Mononuclear cell (primary cell): ENCODE data around the gene CNNM1. TPM values are rescaled to one million over a fixed set of nuclear protein-coding genes. Genes with fewer than 3 reads are reported as not detected.

Experiments
- H3K27me3 ChIP-seq: 2 replicates; pipeline ENCODE4 v1.6.0; 2011; ENCODE audit warnings: low read length, control low read depth; ENCODE audit not compliant: insufficient read depth
- H3K4me1 ChIP-seq: 2 replicates; pipeline ENCODE4 v1.5.1; 2011; ENCODE audit warnings: mild to moderate bottlenecking, low read length, control low read depth; ENCODE audit not compliant: insufficient read depth
- H3K4me3 ChIP-seq: 2 replicates; pipeline ENCODE4 v1.5.1; 2011; ENCODE audit warnings: mild to moderate bottlenecking, low read length, moderate library complexity
- H3K9me3 ChIP-seq: 2 replicates; pipeline ENCODE4 v1.5.1; 2011; ENCODE audit warnings: low read depth, mild to moderate bottlenecking, control low read depth, low read length
- total RNA-seq: library from RNA; depleted of rRNA; stranded (reverse); fragments of >200 nt; gene quantifications from one replicate; pipeline ENCODE4 v1.2.3, GENCODE V29; 2012

The CNNM1 gene
- total RNA-seq, 1 donor, result 0.21 TPM

DNA sequence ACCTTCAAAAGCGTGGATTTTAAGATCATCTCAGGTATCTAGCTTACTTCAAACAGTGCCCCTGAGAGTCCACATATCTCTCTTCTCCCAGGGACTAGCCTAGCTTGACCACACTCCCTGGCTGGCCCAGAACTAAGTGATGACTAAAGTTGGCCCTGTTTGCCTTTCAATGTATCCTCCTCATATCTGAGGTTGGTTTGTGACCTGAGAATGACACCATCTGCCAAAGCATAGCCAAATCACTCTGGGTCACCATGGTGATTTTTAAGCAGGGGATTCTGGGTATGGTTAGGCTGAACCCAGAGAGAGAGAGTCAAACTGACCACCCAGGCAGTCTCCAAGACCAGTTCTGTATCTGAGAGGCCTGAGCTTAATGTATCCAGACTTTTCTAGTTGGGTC, 16.2 kb downstream of the CNNM1 start:
- Histone ChIP-seq H3K9me3 (no peaks in the 10 kb centered on the region), H3K4me3 (no peak overlapping the region), H3K27me3 (no peaks in the 10 kb centered on the region), H3K4me1 (no peaks in the 10 kb centered on the region)

DNA sequence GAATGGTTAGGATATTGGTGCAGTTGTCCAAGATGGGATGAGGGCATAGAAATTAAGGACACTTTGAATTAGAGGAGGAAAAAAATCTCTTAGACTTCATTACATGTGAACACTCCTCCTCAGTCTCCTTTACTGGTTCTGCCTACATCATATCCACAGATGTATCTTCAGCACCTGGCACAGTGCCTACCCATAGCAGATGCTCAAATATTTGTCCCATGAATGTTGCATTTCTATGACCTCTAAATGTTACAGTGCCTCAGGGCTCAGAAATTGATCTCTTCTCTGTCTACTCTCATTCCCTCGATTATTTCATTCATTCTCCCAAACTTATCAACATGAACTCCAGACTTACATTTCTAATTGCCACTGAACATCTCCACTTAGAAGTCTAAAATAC, 17.1 kb downstream of the CNNM1 start:
- Histone ChIP-seq H3K4me1 (no peaks in the 10 kb centered on the region), H3K4me3 (no peak overlapping the region), H3K27me3 (no peaks in the 10 kb centered on the region), H3K9me3 (no peaks in the 10 kb centered on the region)

DNA sequence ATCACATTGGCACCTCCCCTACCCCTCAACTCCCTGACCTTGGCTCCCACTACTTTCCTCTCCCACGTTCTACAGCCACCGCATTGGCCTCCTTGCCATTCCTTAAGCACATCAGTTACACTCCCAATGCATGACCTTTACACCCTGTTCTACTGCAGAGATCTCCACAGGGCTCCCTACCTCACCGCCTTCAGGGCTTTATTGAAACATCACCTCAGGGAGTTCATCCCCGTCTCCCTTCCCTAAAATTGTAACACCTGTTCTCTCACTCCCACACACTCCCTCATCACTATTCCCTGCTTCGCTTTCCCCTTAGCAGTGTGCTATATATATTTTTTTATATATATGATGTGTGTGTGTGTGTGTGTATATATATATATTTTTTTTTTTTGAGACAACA, 18.5 kb downstream of the CNNM1 start:
- H3K4me1 ChIP-seq, result no peaks in the 10 kb centered on the region
- H3K27me3 ChIP-seq, result no peaks in the 10 kb centered on the region
- no peak overlapping the region for H3K4me3 ChIP-seq
- no peaks in the 10 kb centered on the region for H3K9me3 ChIP-seq

DNA sequence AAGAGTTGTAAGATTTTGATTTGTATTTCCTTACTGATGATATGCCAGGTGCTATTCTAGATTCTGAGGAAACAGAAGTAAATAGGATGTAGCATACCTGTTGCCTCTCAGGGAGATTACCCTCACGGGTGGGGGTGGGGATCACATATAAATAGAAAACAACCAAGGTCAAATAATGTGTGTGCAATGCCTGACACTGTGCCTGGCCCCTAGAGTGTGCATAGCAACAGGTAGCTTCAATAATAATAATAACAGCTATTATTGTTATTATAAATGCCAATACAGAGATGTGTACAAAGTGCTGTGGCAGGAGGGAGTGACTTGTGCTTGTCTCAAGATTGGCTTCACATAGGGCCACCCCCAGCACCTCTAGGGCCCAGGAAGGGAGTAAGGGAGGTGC, 24.0 kb downstream of the CNNM1 start:
- H3K9me3 ChIP-seq, result no peaks in the 10 kb centered on the region
- no peak overlapping the region for H3K4me3 ChIP-seq
- H3K27me3 ChIP-seq, result no peaks in the 10 kb centered on the region
- no peaks in the 10 kb centered on the region for H3K4me1 ChIP-seq

DNA sequence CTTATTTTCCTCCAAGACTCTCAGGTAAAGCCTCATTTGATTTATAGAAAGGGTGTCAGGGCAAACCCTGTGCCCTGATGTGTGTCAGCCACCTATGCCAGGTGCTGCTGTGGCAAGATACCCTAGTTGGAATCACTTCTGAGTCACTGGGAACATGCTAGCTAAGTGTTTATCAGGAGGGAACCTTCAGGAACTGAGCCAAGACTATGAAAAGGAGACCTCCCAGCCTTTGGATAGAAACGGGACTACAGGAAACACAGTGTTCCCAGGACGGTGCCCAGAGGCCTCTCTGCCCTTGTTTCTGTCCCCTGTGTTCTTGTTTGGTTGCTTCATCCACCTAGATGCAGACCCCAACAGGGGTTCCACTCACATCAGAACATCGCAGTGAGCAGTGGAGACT, 28.5 kb downstream of the CNNM1 start:
- Histone ChIP-seq H3K4me3 (no peak overlapping the region), H3K9me3 (no peaks in the 10 kb centered on the region)

DNA sequence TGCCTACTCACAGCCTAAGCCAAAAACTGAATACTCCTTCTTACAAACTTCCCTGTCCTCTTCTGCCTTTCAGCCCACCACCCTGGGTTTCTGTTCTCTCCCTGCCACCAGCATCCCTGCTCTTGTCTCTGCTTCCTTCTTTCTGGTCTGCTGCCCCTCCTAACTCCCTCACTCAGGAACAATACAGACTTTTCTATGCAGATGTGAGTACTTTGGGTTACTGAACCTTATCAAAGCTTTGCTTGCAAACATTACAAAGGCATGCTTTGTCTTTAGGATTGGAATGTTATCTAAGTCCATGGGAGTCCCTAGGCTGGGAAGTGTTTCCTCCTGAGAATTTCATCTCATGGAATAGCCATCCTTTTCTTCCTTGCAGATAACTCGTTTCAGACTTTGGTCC, 28.9 kb downstream of the CNNM1 start:
- Histone ChIP-seq H3K27me3 (no peaks in the 10 kb centered on the region), H3K4me3 (no peak overlapping the region), H3K4me1 (no peaks in the 10 kb centered on the region), H3K9me3 (no peaks in the 10 kb centered on the region)

More for the DNA sequence above, 28.5 kb downstream of the CNNM1 start:
- Histone ChIP-seq H3K27me3 (no peaks in the 10 kb centered on the region), H3K4me1 (no peaks in the 10 kb centered on the region)

DNA sequence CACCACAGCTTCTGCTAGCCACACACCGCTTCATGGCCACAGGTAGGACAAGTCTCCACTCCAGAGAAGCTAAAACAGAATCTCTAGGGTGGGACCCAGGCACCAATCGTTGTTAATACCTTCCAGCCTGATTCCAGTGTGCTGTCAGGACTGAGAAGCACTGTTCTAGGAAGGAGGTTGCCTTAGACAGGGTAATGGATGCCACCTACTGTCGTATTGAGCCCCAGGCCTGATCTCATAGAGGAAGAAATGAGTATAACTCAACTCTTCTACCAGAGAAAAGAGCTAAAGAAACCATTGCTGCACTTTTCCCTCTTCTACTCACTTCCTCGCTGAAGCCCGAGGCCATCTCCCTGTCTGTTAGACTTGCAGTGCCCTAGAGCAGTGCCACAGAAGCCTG, 31.8 kb downstream of the CNNM1 start:
- no peaks in the 10 kb centered on the region for H3K27me3 ChIP-seq

DNA sequence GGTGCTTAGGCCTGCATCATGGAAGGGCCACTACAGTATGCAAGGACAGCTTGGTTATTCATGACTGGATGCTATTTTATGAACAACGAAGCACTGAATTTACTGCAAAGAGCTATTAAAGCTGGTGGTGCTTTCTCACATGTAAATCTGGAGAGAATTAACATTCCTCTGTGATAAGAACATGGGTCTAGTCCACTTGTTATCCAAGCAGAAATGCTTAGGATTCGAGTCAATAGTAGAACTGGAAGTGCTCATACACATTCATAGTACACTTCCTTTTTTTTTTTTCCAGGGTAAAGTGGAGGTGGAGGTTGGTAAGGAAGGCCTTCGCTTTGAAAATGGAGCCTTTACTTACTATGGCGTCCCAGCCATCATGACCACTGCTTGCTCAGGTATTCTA, 35.0 kb downstream of the CNNM1 start:
- H3K9me3 ChIP-seq, result no peaks in the 10 kb centered on the region
- no peak overlapping the region for H3K4me3 ChIP-seq
- H3K4me1 ChIP-seq, result no peaks in the 10 kb centered on the region
- H3K27me3 ChIP-seq, result no peaks in the 10 kb centered on the region

More for the DNA sequence above, 31.8 kb downstream of the CNNM1 start:
- Histone ChIP-seq H3K4me1 (no peaks in the 10 kb centered on the region), H3K4me3 (no peak overlapping the region), H3K9me3 (no peaks in the 10 kb centered on the region)

DNA sequence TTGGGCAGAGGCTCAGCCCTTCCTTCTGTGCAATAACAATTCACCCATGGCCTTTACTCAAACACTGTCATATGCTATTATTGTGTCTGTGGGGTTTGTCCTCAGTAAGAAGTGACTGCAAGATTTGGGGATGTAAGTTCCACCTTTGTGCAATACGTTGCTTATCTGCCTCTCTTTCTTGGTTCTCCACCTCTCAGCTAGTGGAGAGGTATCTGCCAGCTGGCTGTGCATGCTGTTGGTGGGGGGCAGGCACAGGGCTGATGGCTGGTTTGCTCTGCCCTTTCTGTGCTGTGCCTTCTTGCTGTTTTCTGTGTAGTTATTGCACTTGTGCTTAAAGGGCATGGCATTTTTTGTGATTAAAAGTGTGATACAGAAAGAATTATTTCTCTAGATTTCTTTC, 36.2 kb downstream of the CNNM1 start:
- Histone ChIP-seq H3K9me3 (no peaks in the 10 kb centered on the region), H3K27me3 (no peaks in the 10 kb centered on the region), H3K4me3 (no peak overlapping the region), H3K4me1 (no peaks in the 10 kb centered on the region)

DNA sequence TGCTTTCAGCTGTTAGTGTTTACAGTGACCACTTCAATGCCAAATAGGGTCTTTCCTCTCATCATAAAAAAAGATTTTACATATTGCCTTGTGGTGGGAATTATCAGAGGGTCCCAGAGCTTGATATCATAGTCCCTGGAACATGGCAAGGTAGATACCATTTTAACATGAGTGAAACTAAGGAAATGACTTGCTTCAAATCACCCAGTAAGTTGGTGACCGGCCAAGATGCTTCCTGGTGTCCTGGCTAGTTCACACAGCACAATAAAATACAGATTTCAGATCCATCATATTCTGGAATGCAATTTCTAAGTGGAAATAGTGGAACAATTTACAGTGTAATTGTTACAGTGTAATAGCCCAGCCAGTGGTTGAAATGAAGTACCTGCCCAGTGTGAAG, 36.6 kb downstream of the CNNM1 start:
- no peaks in the 10 kb centered on the region for H3K27me3 ChIP-seq
- no peaks in the 10 kb centered on the region for H3K9me3 ChIP-seq
- H3K4me3 ChIP-seq, result no peak overlapping the region
- H3K4me1 ChIP-seq, result no peaks in the 10 kb centered on the region

DNA sequence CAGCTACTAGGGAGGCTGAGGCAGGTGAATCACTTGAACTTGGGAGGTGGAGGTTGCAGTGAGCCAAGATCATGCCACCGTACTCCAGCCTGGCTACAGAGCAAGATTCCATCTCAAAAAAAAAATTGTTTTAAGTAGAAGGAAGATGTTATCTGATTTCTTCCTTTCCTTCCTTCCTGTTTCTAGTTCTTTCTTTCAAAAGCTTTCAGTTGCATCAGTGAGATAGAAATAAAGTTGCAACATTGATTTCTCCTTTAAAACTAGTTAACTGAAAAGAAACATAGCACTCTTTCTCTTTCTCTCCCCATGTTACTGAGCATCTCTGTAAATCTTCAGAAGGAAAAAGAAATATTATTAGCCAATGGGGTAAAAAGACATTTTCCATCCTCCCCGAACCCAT, 37.5 kb downstream of the CNNM1 start:
- no peaks in the 10 kb centered on the region for H3K9me3 ChIP-seq
- no peaks in the 10 kb centered on the region for H3K4me1 ChIP-seq
- no peaks in the 10 kb centered on the region for H3K27me3 ChIP-seq
- no peak overlapping the region for H3K4me3 ChIP-seq

DNA sequence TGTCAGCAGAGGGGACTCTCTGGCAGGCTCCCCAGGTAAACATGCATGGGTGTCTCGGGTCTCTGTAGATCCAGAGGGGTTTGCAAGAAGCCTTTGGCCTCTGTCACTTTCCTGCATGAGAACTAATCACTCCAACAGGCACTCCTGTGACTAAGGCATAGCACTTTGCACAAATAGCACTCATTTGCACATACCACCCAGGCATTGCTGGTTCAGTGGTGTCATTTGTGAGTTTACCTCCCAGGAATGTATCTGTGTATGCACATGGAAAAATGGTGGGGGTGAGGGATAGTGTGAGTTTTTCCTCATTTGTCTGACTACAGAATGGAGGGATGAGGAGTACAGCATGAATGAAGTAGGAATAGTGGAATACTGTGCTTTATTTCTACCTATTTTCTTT, 39.5 kb downstream of the CNNM1 start:
- Histone ChIP-seq H3K4me1 (no peaks in the 10 kb centered on the region), H3K4me3 (no peak overlapping the region), H3K9me3 (no peaks in the 10 kb centered on the region), H3K27me3 (no peaks in the 10 kb centered on the region)

DNA sequence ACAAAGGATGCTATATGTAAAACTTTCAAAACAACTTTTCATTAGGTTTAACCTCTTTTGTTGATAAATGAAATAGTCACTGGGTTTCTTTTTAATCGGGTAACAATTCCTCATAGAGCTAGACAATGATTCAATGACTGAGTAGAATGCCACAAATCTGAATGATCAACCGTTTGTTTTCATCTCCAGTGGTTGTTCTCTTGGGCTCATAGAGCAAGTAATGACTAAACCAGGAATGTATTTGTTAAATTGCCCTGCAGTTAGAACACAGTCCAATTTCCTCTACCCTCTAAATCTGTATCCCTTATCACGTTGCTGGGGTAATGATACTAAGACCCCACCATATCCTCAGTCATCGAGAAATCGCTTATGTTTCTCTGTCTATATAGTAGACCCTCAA, 40.0 kb downstream of the CNNM1 start:
- Histone ChIP-seq H3K4me3 (no peak overlapping the region), H3K27me3 (no peaks in the 10 kb centered on the region), H3K9me3 (no peaks in the 10 kb centered on the region), H3K4me1 (no peaks in the 10 kb centered on the region)

DNA sequence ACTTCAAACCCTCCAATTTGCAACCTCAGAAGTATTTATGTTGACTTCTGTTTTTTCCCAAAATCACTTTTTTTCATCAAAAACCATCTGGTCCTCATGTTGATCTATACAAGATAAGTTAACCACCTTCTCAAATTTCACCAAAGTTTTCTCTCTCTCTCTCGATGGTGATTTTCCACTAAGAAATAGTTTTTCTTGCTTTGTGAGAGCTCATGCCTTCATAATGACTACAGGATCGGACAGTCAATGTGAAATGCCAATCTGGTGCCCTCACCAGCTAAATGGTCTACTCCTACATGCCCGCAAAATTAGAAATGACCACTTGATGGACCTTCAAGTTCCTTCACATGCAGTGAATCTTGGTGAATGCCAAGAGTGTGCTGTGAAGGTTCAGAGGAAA, 40.4 kb downstream of the CNNM1 start:
- Histone ChIP-seq H3K4me1 (no peaks in the 10 kb centered on the region), H3K9me3 (no peaks in the 10 kb centered on the region), H3K27me3 (no peaks in the 10 kb centered on the region), H3K4me3 (no peak overlapping the region)

DNA sequence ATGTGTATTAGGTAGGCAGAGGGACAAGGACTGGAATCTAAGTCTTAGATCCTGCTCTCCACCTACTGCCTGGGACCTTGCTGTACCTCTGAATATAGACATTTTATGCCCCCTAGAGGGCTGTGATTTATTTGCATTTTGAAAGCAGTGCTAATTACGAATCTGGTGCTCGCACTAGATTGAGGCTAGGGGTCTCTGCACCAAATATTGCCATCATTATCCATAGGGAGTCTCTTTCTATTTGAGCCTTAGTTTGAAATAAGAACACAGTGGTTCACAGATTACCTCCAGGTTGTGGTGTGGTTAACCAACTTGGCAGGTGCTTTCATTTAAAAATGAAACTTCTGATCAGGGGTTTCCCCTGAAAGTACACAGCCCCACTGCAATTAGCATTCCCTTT, 41.8 kb downstream of the CNNM1 start:
- Histone ChIP-seq H3K4me1 (no peaks in the 10 kb centered on the region), H3K9me3 (no peaks in the 10 kb centered on the region), H3K4me3 (no peak overlapping the region), H3K27me3 (no peaks in the 10 kb centered on the region)

DNA sequence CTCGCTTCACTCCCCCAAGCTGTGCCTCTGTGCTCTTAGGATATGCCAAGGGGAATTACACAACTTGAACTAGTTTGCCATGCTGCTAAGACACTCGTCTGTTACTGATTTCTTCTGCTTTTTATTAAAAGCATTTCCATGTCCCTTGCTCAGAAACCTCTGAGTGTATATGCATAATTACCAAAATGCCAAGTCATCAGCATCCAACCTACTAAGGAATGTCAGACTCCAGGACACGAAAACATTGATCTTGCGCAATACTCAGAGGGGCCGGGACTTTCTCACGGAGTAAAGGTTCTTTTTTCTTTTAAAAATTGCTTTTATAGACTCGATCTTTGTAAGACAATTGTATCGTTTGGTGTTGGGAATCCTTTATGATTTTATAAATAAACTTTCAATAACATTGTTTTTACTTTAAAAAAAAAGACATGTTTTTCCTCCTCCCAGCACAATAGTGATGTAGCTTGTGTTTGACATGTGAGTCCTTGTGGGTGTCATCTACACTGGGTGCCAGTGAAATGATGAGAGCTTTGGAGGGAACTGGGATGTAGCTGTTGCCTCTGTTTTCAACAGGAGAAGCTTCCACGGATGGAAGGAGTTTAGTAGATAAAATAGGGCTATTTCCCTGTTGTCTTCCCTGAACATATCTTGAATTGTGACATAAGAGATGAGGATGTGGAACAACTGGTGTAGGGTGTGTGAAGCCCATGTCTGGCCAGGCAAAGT, 43.6 kb downstream of the CNNM1 start:
- Histone ChIP-seq H3K9me3 (no peaks in the 10 kb centered on the region), H3K4me3 (no peak overlapping the region), H3K4me1 (no peaks in the 10 kb centered on the region), H3K27me3 (no peaks in the 10 kb centered on the region)
